Measurements from ENCODE around the gene ACIN1.

Gene ACIN1

GRCh38 chr14:23104591-23105347 is 9.8 kb upstream of the ACIN1 start, which contains the start of gene CIROP:
Gene CIROP, minus strand, starts transcription at chr14:23104989. Its CDS starts 69 bp downstream, at chr14:23104920.
- DNase-seq (ENCODE audit: low read depth) = no peak

GRCh38 chr14:23104070-23104590 is 9.2 kb upstream of the ACIN1 start:
- DNase-seq (ENCODE audit: low read depth) = no peak

DNA sequence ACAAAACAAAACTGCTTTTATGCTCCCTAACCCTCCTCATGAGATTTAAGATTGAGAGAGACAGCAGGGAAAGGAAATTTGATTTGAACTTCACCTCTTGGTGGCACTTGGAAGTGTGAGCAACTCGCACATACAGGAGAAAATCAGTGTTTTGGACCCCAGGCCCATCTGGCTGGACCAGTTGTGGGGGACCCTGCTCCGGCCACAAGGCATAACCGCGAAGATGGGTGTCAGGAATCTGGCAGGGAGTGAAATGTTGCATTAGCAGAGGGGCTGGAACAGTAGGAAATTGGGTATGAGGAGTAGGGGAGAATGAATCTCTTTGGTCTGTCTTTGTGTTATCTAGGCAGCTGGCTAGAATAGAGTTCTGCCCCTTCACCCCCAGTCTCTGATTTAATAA is 8.6 kb upstream of the ACIN1 start:
- no peak for DNase-seq (ENCODE audit: low read depth)

GRCh38 chr14:23102801-23103200 is 7.9 kb upstream of the ACIN1 start:
- no peak for DNase-seq (ENCODE audit: low read depth)

- no peak for DNase-seq (ENCODE audit: low read depth)
Measured at GRCh38 chr14:23101986-23102625, 7.2 kb upstream of the ACIN1 start.

GRCh38 chr14:23101213-23101970 is 6.5 kb upstream of the ACIN1 start:
- no peak for DNase-seq (ENCODE audit: low read depth)

GRCh38 chr14:23099212-23099861 is 4.4 kb upstream of the ACIN1 start:
- DNase-seq (ENCODE audit: low read depth) = no peak

DNA sequence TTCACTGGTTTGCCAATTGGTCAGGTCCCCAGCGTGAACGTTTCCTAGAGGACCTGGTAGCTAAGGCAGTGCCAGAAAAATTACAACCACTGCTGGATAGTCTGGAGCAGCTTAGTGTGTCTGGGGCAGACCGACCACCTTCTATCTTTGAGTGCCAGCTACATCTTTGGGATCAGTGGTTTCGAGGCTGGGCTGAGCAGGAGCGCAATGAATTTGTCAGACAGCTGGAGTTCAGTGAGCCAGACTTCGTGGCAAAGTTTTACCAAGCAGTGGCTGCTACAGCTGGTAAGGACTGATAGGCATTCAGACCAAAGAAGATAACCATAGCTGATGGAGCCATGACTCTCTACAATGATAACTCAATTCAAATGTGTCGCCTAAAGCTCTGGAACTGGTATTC is 2.9 kb upstream of the ACIN1 start:
- no peak for DNase-seq (ENCODE audit: low read depth)

DNA sequence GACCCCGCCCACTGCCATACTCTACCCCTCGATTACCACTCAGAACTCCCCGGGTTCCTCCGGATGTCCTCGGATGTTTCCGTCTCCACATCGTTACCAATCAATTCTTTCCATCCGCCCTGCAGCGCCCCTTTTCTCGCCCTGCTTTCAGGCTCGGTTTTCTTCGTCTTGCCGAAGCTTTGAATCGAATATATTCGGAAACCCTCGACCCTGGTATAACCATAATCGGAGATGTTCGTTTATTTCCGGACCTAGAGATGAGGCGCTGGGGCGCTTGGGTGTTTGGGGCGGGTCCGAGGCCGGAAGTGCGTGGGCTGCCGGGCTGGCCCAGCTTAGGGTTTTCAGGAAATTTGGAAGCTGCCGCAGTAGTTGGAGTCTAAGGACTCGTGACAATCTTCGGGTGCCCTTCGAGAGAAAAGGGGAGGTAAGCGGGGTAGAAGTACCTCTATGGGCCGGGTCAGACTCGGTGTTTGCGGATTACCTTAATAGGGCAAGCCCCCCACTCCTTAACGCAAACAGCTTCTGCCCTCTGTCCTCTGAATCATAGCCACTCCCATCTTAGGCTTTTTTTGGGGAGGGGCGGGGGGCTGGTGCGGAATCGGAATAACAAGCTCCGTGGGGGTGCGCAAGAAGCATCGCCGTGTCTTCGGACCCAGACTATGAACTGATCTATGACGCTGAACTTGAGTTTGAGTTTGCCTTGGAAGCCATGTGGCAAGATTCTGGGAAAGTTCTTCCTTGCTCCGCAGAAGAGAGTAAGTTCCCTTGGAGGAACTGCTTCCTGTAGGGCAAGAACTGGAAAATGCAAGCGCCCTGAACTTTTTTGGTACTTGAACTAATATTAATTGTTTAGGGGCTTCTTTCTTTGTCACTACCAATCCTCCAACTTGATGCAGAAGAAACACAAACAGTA is 516 bp upstream of the ACIN1 start, which contains the start of gene C14orf119:
TSS of gene C14orf119 (plus strand) at position 310 of the 913 bp plus-strand sequence. CDS start 2,154 bp downstream, outside the sequence.
- DNase-seq (ENCODE audit: low read depth) = peak; percentile 99

DNA sequence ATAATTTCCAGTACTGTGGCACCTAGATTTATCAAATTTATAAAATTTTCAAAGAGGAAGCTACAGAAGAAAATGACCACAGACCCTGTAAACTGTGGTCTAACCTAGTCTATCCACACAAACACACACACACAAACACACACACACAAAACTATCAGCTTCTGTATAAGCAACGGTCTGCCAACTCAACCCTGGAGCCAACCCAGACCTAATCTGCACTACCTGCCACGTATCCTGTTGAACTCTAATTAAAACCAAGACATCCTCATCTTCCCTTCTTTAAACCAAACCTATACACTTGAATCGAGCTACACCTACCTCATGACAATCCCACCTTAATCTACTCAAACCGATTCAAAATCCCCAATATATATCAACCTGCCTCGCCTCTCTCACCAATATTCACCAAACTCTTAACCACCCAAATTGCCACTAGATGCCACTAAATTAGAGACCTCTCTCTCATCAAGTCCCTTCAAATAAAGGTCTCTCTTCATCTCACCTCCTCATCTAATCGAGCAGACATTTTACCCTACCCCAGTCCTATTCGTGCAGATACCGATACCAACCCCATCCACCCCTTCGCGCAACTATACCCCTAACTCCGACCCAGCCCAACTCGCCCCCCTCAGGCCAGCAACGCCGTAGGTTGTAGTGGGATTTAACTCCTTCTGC is 808 bp downstream of the ACIN1 start:
- no peak for DNase-seq (ENCODE audit: low read depth)

GRCh38 chr14:23093526-23093925 is 1.4 kb downstream of the ACIN1 start:
- no peak for DNase-seq (ENCODE audit: low read depth)

DNA sequence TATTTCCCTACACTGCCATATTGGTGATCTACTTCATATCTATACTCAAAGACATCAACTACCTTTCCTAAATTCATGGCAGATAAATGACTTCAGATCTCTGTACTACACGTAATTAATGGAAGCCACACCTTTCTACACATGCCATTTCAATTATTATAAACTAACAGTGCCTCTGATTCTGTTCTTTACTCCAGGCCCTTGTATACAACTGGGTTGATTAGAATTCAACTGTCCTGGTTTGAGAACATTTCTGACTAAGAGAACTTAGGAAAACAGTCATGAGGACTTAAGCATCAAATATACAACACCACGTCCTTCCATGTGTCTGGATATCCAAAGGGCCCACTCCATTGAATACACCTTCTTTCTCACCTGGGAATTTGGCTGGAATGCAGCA is 1.8 kb downstream of the ACIN1 start:
- no peak for DNase-seq (ENCODE audit: low read depth)

- no peak for DNase-seq (ENCODE audit: low read depth)
Measured at GRCh38 chr14:23091294-23092225, 3.4 kb downstream of the ACIN1 start.

GRCh38 chr14:23090254-23090636 is 4.7 kb downstream of the ACIN1 start:
- no peak for DNase-seq (ENCODE audit: low read depth)

DNA sequence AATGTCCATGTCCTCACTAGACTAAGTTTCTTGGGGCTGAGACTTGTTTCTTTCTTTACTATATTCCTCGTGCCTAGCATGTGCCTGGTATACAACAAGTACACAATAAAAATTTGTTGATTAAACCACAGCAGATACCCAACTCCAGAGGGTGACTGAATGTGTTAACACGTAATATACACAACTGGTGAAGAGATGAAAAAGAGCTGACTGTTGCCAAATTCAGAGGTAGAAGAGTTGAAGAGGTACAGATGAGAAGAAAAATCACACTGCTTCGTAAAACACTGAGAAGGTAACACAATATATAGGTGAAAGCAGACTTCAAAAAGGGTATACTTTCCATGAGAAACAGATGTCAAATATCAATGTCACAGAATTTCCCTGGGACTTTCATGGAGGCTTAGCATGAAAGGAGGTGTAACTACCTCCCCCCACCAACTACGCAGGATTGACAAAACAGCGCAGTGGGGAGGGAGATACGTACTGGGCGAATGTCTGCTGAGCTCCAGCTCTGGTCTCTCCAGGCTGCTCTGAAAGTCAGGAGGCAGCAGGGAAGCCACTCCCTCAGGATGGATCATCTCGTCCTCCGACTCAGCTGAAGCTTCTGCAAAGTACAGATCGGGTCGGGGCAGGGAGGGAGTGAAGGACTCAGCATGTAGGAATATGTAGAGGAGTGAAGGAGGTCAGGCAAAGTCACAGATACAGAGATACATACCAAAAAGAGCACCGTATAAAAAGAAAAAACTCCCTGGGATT is 5.3 kb downstream of the ACIN1 start:
- DNase-seq (ENCODE audit: low read depth) = no peak

- DNase-seq (ENCODE audit: low read depth) = no peak
Measured at GRCh38 chr14:23086565-23086964, 8.4 kb downstream of the ACIN1 start.

GRCh38 chr14:23085458-23085857 is 9.5 kb downstream of the ACIN1 start:
- peak; percentile 36 for DNase-seq (ENCODE audit: low read depth)

DNA sequence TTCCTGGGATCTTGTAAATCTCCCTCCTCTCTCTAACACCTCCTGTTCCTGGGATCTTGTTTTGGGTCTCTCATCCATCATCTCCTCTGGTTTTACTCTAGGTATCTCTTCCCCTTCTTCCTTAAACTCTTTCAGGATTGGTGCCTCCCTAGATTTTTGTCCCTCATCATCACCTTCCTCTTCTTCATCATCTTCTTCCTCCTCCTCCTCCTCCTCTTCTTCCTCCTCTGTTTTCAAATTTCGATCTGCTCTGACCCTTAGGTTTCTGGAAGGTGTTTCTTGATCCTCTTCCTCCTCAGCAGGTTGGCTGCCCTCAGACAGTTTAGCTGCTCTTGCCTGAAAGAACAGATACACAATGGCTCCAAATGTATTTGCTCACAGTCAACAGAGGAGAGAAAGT is 14.5 kb downstream of the ACIN1 start:
- DNase-seq (ENCODE audit: low read depth) = no peak

DNA sequence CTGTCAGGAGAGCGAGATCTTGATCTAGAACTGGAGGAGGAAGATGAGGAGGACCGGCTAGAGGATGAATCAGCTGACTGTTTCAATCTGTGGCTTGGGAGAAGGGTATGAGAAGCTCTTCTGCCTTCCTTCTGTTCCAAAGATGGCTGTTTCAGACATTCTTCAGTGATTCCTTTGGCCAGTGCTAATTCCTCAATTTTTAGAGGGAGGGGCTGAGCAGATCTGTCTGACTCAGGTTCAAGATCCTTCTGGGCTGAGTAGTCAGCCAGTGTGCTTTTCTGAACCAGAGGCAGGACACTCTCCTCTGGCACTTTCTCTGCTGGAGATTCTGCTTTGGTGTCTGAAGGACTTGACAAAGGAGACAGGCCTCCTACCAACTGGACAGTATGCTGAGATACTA is 15.2 kb downstream of the ACIN1 start:
- no peak for DNase-seq (ENCODE audit: low read depth)
